Ishikawa (cell line): ENCODE measurements around the gene LMTK2.

ENCODE experiments used
- YY1 ChIP-seq: IDR thresholded peaks from 2 replicates; pipeline ENCODE4 v1.6.1; 2012; ENCODE audit warnings: low read depth
- TF ChIP-seq, protein P1 (sequence below): IDR thresholded peaks from 2 replicates; pipeline ENCODE4 v1.6.1; 2012

DNA sequence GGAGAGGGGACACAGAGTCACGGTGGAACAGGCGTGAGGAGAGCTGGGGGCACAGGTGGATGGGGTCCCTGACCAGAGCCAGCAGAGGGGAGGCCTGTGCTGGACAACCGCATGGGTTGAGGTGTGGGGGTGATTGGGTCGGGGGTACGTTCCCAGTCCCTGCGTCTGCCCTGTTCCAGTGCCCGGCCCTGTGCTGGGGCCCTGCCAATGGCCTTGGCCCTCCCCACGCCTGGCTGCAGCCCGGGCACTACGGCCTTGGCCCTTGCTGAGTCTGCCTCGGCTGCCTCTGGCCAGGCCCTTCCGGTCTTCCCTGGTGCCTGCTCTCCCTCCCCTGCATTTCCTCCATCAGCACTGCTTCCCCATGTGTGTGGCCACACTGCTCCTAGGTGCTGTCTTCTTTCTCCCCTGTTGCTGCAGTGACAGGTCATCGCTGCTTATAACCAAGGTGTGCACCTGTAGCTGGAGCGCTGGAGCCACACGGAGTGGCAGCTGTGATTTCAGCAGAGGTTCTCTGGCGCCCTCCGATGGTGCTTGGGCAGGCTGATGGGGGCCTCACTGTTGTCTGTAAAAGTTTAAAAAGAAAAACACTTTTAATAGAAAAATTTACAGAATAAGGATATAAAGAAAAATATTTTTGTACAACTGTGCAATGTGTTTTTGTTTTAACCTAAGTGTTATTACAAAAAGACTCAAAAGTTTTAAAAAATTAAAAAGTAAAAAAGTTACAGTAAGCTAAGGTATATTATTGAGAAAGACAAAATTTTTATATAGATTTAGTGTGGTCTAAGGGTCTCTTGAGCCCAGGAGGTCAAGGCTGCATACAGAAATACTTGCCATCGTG, 59.4 kb downstream of the LMTK2 start:
- TF ChIP-seq YY1, result no peak
- TF ChIP-seq, protein P1, sequence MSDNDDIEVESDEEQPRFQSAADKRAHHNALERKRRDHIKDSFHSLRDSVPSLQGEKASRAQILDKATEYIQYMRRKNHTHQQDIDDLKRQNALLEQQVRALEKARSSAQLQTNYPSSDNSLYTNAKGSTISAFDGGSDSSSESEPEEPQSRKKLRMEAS, result no peak
